ENCODE measurements around the gene GABARAPL2. TPM values are rescaled to one million over a fixed set of nuclear protein-coding genes. Genes with fewer than 3 reads are reported as not detected.
A peak's percentile ranks its signal among the peaks of the same experiment; 100 is the strongest.

The GABARAPL2 gene
- total and polyA plus RNA-seq, 2 experiments from 2014 or later = 47.8 to 130 TPM

GRCh38 chr16:75573955-75574354, 7.8 kb downstream of the GABARAPL2 start (continued):
- TF ChIP-seq ZNF462 (CRISPR knock-in tag; IDR thresholded peaks at IDR 0.05) (no peak), CTCF (conservative IDR thresholded peaks at IDR 0.05; ENCODE audit: low read depth in 2 of 2) (no peak), CREB1 (CRISPR knock-in tag; IDR thresholded peaks at IDR 0.05; ENCODE audit: low read depth) (no peak), ETS1 (IDR thresholded peaks at IDR 0.05) (no peak)

GRCh38 chr16:75575958-75576357, 9.8 kb downstream of the GABARAPL2 start:
- Histone ChIP-seq H3K27ac (ENCODE audit: low read depth) (0 out of 2 replicates have a peak overlapping the region, but pooled peaks have one; percentile 36), H3K9me2 (ENCODE audit: insufficient read depth) (no peaks in the 10 kb centered on the region), H2AFZ (no peak overlapping the region), H3K79me2 (replicated peaks; ENCODE audit: insufficient read depth) (no peaks in the 10 kb centered on the region; the same call in 1 of the 2 replicates), H3K27me3 (ENCODE audit: insufficient read depth) (no peaks in the 10 kb centered on the region), H3K36me3 (ENCODE audit: insufficient read depth) (peaks cover 24% of the 10 kb centered on the region), H4K20me1 (replicated peaks; ENCODE audit: insufficient read depth) (peaks cover 26% of the 10 kb centered on the region), H3K4me1 (ENCODE audit: insufficient read depth) (peaks cover 18% of the 10 kb centered on the region), H3K4me2 (peak overlapping the region; percentile 43; the same call in 1 of the 2 replicates), H3K4me3 (no peak overlapping the region), H3F3A (replicated peaks; ENCODE audit: low read depth) (0 out of 2 replicates have a peak, but pooled peaks cover 8% of the 10 kb centered on the region)
- no peak for ATAC-seq
- peaks cover 16% of the 10 kb centered on the region for H3K4me1 Mint-ChIP-seq
- H3K27ac Mint-ChIP-seq = peak overlapping the region; percentile 23
- H3K9me3 Mint-ChIP-seq = no peaks in the 10 kb centered on the region
- no peaks in the 10 kb centered on the region for H3K27me3 Mint-ChIP-seq (ENCODE audit: insufficient read depth, low read depth, poor library complexity)
- no peak overlapping the region for H3K4me3 Mint-ChIP-seq
- no peak for DNase-seq (ENCODE audit: low spot score)
- H3K36me3 Mint-ChIP-seq (ENCODE audit: low read depth) = peaks cover 66% of the 10 kb centered on the region
- TF ChIP-seq EZH2phosphoT487 (IDR thresholded peaks at IDR 0.05; ENCODE audit: unreplicated experiment) = no peak
- no peak for TF ChIP-seq CREB1 (CRISPR knock-in tag; IDR thresholded peaks at IDR 0.05; ENCODE audit: low read depth)
- TF ChIP-seq JUNB (IDR thresholded peaks at IDR 0.05; ENCODE audit: unreplicated experiment) = no peak
- TF ChIP-seq CTCF (conservative IDR thresholded peaks at IDR 0.05; ENCODE audit: low read depth in 2 of 2) = no peak
- no peak for TF ChIP-seq POLR2AphosphoS5 (IDR thresholded peaks at IDR 0.05; ENCODE audit: low read depth)
